ENCODE results near the gene LRRC74B.
A peak's percentile ranks its signal among the peaks of the same experiment; 100 is the strongest.
"Not testable (repeated sequence)": the region's sequence is repeated elsewhere in the genome, so short reads cannot be mapped to it uniquely, and the experiment has no call there.

The LRRC74B gene

GRCh38 chr22:21055880-21056319, 10.2 kb downstream of the LRRC74B start:
- no peak for DNase-seq

- not testable (repeated sequence) for DNase-seq
Measured at GRCh38 chr22:21060363-21060762, 14.6 kb downstream of the LRRC74B start.

GRCh38 chr22:21061660-21062321, 16.0 kb downstream of the LRRC74B start:
- DNase-seq: not testable (repeated sequence)

- DNase-seq: not testable (repeated sequence)
Measured at GRCh38 chr22:21064425-21064824, 18.7 kb downstream of the LRRC74B start.

GRCh38 chr22:21064917-21065864, 19.4 kb downstream of the LRRC74B start:
- DNase-seq: no peak

DNA sequence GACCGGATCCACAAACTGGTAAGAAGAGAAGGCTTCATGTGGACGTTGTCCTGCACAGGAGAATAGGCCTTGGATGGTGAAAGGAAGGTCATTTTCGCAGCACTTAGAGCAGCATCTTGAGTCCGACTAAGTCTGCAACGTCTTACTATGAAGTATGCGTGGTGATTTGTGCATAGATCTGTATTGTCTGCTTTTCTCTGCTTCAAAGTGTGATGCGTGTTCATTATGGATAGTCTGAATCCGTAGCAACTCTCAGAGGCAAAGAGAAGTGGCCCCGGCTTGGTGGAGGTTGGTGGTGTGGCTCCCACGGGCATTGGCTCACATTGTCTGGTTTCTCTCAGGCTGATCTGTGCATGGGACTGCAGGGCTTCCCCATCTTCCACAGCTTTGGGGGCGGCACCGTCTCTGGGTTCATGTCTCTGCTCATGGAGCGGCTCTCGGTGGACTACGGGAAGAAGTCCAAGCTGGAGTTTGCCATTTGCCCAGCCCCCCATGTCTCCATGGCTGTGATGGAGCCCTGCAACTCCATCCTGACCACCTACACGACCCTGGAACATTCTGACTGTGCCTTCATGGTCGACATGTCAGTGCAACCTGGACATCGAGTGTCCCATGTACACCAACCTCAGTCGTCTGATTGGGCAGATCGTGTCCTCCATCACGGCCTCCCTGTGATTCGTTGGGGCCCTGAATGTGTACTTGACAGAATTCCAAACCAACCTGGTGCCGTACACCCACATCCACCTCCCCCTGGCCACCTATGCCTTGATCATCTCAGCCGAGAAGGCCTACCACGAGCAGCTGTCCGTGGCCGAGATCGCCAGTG, 21.5 kb downstream of the LRRC74B start:
- no peak for DNase-seq

GRCh38 chr22:21067901-21068680, 22.3 kb downstream of the LRRC74B start:
- no peak for DNase-seq

DNA sequence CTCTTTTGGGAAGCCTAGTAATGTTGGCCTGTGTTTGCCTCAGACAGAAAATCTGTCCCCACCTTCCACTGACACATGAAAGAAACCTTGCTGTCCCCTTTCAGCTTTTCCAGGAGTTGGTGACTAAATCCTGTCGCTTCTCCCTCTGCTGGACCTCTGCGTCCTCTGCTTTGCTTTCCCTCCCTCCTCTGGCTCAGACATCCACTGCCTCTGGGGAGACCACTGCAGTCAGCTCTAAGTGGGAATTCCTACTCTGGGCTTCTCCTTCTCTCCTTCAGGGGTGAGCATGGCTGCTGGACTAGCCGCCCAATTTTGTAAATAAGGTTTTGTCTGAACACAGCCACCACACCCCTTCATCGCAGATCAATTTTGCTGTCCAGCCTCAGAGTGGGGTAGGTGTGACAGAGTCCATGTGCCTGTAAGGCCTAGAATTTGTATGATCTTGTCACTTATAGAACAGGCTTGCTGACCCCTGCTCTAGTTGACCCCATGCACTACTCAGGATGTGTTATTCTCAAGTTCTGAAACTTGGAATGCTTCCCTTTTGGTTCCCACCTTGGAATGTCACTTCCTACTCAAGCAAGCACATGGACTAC, 23.0 kb downstream of the LRRC74B start:
- DNase-seq: no peak

DNA sequence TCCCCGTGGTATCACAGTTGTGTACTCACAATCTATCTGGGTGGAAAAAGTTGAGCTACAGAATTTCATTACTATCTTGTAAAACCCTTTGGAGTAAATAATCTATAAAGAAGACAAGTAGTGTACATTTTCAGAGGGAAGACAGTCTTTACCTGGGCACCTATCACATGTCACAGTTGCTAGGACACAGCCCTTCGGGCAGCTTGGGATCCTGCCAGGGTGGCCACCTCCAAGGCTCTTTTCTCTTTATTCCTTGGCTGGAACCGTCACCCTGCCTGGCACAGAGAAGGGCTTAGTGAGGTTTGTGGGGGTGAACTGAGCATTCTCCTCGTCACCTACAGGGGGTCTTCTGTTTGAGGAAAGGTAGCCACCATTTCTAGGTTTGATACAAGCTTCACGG, 23.6 kb downstream of the LRRC74B start:
- no peak for DNase-seq

DNA sequence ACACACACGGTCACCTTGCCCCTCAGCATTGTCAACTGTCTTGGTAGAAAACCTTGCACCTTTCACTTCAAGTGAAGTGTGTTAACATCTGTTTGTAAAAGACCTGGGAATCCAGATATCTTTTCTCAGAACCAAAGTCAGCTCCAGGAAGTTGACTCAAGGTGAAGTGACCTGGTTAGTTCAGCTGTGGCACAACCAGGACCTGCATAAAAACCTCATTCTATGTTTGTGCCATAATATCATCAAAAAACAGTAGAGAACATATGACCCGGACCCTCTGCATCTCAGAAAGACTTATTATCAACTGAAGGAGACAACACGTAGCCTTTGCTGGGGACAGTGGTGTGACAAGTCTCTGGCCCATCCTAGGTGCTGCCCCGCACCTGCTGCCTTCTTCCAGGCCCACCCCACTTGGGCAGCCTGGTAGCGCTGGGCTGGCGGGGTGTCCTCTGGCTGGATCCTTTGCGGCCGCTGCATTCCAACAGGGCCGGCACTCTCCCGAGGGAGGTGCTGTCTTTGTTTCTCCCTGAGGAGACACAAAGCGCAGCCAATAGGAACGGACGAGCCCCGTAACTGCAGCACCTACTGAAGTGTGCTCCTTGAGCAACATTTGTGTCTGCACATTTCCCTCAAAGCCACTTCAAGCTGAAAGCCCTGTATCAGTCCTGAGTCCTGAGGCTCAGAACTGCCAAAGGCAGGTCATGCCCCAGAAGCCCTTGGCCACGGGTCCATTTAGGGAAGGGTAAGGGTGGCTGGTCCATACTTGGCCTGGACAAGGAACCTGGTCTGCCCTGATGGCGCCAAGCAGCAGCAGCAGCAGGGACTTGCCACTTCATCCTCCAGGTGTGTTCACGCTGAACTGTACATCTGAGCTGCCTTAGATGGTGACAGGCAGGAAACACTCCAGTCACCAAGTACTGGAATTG, 25.2 kb downstream of the LRRC74B start:
- no peak for DNase-seq

- DNase-seq: not testable (repeated sequence)
Measured at GRCh38 chr22:21071796-21072195, 26.1 kb downstream of the LRRC74B start.

- DNase-seq: no peak
Measured at GRCh38 chr22:21073023-21073422, 27.3 kb downstream of the LRRC74B start.

- no peak for DNase-seq
Measured at GRCh38 chr22:21073482-21073881, 27.7 kb downstream of the LRRC74B start.

DNA sequence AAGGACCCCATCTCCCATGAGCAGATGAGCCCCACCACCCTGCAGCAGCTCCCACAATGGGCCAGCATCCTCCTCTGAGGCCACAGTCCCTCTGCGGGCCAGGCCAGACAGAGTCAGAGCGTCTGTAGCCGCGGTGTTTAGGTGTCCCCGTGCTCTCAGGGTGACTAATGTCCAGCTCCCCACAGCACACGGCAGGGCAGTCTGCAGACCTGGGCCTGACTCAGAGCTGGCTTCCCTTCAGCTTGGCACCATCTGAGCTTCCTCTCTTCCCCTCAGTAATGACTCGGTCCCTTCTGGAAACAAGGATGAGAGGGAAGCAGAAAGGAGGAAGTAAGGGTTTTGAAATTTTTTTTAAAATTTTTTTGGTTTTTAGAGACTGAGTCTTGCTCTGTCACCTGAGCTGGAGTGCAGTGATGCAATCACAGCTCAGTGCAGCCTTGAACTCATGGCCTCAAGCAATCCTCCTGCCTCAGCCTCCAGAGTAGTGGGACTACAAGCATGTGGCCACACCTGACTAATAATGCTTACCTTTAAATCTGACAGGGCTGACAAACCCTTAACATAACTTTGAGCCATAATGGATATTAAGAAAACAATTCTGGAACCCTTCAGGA, 28.5 kb downstream of the LRRC74B start:
- peak; percentile 13 for DNase-seq

DNA sequence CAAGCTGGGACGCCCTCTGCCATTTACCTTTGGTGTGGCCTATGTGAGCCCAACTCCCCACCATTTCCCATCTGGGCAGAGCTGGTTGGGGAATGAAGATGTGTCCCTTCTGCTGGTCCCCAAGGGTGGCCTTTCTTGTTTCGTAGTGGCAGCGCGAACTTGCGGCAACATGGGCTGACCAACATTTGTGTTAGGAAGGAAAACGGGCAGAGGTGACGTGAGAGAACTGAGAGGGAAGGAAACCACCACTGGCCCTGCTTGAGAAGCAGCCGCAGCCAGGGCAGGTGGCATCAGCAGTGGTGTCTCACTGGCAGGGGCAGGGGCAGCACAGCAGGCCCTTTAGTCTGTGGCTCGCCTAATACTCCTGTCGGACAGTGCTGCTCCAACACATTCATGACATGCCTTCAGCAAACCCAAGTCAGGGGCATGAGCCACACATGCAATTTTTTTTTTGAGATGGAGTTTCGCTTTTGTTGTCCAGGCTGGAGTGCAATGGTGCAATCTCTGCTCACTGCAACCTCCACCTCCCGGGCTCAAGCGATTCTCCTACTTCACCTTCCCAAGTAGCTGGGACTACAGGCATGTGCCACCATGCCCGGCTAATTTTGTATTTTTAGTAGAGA, 29.9 kb downstream of the LRRC74B start:
- DNase-seq: no peak

DNA sequence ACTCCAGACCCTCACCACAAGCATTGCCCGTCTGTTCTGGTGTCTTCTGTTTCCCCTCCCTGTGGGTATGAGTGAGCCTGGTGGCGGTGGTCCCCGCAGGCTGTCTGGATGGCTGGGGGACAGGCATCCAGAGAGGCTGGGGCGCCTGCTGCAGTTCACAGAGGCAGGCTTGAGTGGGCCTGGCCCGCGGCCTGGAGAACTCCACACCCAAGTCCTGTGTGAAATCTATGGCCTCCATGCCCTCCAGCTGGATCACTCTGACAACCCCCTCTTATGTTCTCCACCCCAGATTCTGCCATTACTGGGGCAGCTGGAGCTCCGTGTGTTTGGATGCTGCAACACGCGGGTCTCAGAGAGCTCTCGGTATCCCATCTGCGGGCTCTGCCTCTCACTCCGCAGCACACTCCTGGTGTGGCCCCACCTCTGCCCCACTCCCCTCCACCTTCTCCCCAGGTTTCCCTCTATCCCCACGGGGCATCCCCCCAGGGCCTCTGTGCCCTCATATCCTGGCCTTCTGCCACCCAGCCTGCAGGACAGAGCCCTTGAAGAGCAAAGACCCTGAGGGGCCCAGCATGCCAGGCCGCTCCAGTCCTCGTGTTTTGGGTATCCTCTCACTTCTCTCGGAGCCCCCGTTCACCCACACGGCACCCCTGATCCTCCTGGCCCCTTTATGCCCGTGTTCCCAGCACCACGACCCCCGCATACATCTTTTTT, 31.3 kb downstream of the LRRC74B start:
- DNase-seq: no peak

GRCh38 chr22:21077884-21078508, 32.2 kb downstream of the LRRC74B start:
- DNase-seq: no peak

DNA sequence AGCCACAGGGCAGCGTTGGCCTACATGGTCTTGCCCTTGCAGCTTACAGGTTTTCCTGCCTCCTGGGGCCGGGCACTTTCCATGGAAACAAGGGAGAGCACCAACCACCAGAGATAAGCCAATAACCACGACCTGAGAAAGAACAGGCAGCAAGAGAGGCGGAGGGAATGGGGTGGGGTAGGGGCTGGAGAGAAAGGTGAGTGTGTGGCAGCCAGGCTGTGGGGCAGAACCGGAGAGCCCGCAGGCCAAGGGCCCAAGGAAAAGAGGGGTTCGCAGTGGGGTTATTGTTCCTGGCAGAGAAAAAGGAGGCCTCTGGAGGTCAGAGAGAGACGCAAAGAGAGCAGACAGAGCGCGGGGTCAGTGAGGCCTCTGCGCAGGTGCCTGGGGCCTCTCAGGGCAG, 33.2 kb downstream of the LRRC74B start:
- no peak for DNase-seq

- DNase-seq: no peak
Measured at GRCh38 chr22:21079493-21079892, 33.7 kb downstream of the LRRC74B start.

Measured in T1000 (cell line).